Ishikawa (cell line): ENCODE results near the gene CDKN2B-AS1.

Experiments
- CEBPB ChIP-seq: IDR thresholded peaks from 2 replicates; pipeline ENCODE4 v1.6.1; 2012
- CREB1 ChIP-seq: IDR thresholded peaks from 2 replicates; pipeline ENCODE4 v1.6.1; 2012; ENCODE audit warnings: low read depth
- EGR1 ChIP-seq: IDR thresholded peaks from 2 replicates; pipeline ENCODE4 v1.6.1; 2012
- EP300 ChIP-seq: IDR thresholded peaks from 2 replicates; pipeline ENCODE4 v1.6.1; 2012; ENCODE audit warnings: borderline replicate concordance
- NFIC ChIP-seq: IDR thresholded peaks from 2 replicates; pipeline ENCODE4 v1.6.1; 2012
- REST ChIP-seq: IDR thresholded peaks from 2 replicates; pipeline ENCODE4 v1.6.1; 2012; ENCODE audit warnings: low read depth, mild to moderate bottlenecking
- TCF12 ChIP-seq: IDR thresholded peaks from 2 replicates; pipeline ENCODE4 v1.6.1; 2012; ENCODE audit warnings: low read depth
- TEAD4 ChIP-seq: IDR thresholded peaks from 2 replicates; pipeline ENCODE4 v1.6.1; 2012
- USF1 ChIP-seq: IDR thresholded peaks from 2 replicates; pipeline ENCODE4 v1.6.1; 2012
- TF ChIP-seq, protein P1 (sequence below): IDR thresholded peaks from 2 replicates; pipeline ENCODE4 v1.6.1; 2012

DNA sequence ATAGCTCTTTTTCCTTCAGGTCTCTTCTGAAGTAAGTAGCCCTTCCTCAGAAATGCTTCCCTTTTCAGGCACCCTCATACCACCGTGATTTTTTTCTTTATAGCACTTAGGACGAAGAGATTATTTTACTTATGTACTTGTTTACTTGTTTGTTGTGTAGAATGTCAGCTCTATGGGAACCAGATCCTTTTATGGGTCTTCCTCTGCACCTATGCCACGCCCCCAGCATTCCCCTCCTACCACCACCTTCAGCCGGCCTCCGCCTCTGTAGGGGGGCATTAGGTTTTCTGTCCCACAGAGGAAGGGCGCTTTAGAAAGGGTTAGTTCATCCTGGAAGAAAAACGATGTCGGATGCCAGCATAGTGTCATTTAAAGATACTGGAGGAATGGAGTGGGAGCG lies 1.8 kb downstream of the CDKN2B-AS1 start:
- TF ChIP-seq REST (no peak), EP300 (no peak), USF1 (no peak), NFIC (no peak), TCF12 (no peak), CREB1 (no peak), EGR1 (no peak), TEAD4 (no peak), CEBPB (no peak)
- TF ChIP-seq, protein P1, sequence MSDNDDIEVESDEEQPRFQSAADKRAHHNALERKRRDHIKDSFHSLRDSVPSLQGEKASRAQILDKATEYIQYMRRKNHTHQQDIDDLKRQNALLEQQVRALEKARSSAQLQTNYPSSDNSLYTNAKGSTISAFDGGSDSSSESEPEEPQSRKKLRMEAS: no peak
